H1 (cell line): Measurements from ENCODE around the gene FRY.

Source experiments
- CEBPB ChIP-seq: IDR thresholded peaks from 2 replicates; pipeline ENCODE4 v1.6.1; 2012; ENCODE audit warnings: low read depth, low read length
- CHD2 ChIP-seq: IDR thresholded peaks from 2 replicates; pipeline ENCODE4 v1.6.1; 2012; ENCODE audit warnings: low read length, improper control_type of control experiment
- CREB1 ChIP-seq: IDR thresholded peaks from 2 replicates; pipeline ENCODE4 v1.6.1; 2012; ENCODE audit warnings: inconsistent platforms
- CTCF ChIP-seq, 3 experiments: IDR thresholded peaks; 1 replicate in 2 of 3; 2 replicates in 1 of 3; pipeline versions ENCODE4 v1.5.1 to v1.6.1; 2011; ENCODE audit warnings: low read length in 3 of 3, mild to moderate bottlenecking in 3 of 3, inconsistent platforms in 2 of 3, low read depth in 1 of 3, moderate library complexity in 1 of 3; ENCODE audit not compliant: insufficient read depth in 1 of 3; ENCODE audit errors: control extremely low read depth in 1 of 3
- EP300 ChIP-seq, 2 experiments: IDR thresholded peaks; 1 replicate in 1 of 2; 2 replicates in 1 of 2; pipeline ENCODE4 v1.6.1; 2011 to 2012; ENCODE audit warnings: low read depth in 2 of 2, low read length in 2 of 2, mild to moderate bottlenecking in 2 of 2, borderline replicate concordance in 1 of 2, inconsistent platforms in 1 of 2, moderate library complexity in 1 of 2
- EZH2 ChIP-seq: fragments of 200-600 bp; sonication (generic); IDR thresholded peaks from 2 replicates; pipeline ENCODE4 v1.7.1; 2012; ENCODE audit warnings: low read depth, mild to moderate bottlenecking, moderate library complexity, low read length, inconsistent platforms; ENCODE audit not compliant: severe bottlenecking
- JUN ChIP-seq: IDR thresholded peaks from 2 replicates; pipeline ENCODE4 v1.6.1; 2011; ENCODE audit warnings: low read depth, mild to moderate bottlenecking, improper control_type of control experiment, low read length
- POLR2A ChIP-seq, 2 experiments: IDR thresholded peaks; 1 replicate in 1 of 2; 2 replicates in 1 of 2; pipeline ENCODE4 v1.6.1; 2011; ENCODE audit warnings: low read depth in 2 of 2, low read length in 2 of 2, mild to moderate bottlenecking in 2 of 2; ENCODE audit errors: control extremely low read depth in 1 of 2
- RAD21 ChIP-seq, 2 experiments: IDR thresholded peaks in 1 of 2; conservative IDR thresholded peaks in 1 of 2; 2 replicates each; pipeline ENCODE4 v1.6.1; 2011; ENCODE audit warnings: low read depth in 2 of 2, low read length in 2 of 2, improper control_type of control experiment in 1 of 2, inconsistent platforms in 1 of 2, mild to moderate bottlenecking in 1 of 2, moderate library complexity in 1 of 2
- SP4 ChIP-seq: IDR thresholded peaks from 2 replicates; pipeline ENCODE4 v1.6.1; 2012; ENCODE audit warnings: low read length, inconsistent platforms
- YY1 ChIP-seq: IDR thresholded peaks from 2 replicates; pipeline ENCODE4 v1.6.1; 2011; ENCODE audit warnings: low read depth, mild to moderate bottlenecking, low read length

- no peak for TF ChIP-seq CEBPB
- TF ChIP-seq YY1 = no peak
- no peak for TF ChIP-seq CTCF (IDR thresholded peaks at IDR 0.05; ENCODE audit: control extremely low read depth in 1 of 3, insufficient read depth in 1 of 3, low read depth in 1 of 3, low read length in 3 of 3)
- no peak for TF ChIP-seq RAD21 (IDR thresholded peaks at IDR 0.05 in 1 of 2, conservative IDR thresholded peaks at IDR 0.05 in 1 of 2; ENCODE audit: low read depth in 2 of 2, low read length in 2 of 2)
- TF ChIP-seq POLR2A (IDR thresholded peaks at IDR 0.05; ENCODE audit: control extremely low read depth in 1 of 2, low read depth in 2 of 2, low read length in 2 of 2) = no peak
- TF ChIP-seq EZH2 = no peak
- TF ChIP-seq JUN = no peak
- no peak for TF ChIP-seq SP4
- TF ChIP-seq CHD2 = no peak
- no peak for TF ChIP-seq EP300 (IDR thresholded peaks at IDR 0.05; ENCODE audit: borderline replicate concordance in 1 of 2, low read depth in 2 of 2, low read length in 2 of 2)
- no peak for TF ChIP-seq CREB1
Measured at GRCh38 chr13:32135056-32135390, 103.4 kb downstream of the FRY start.
